RWPE1 (cell line): ENCODE data around the gene GRIN2C.

Experiments
- CTCF ChIA-PET: fragments of 350-600 bp; sonication (Branson Sonifier 250); formaldehyde crosslinking; extraction: SDS; loops from one replicate; lab custom pipeline; 2021; lab: Yijun Ruan, JAX
- POLR2A ChIA-PET: fragments of 400-600 bp; formaldehyde crosslinking; extraction: SDS; loops from one replicate; lab custom pipeline; 2020; ENCODE audit warnings: antibody characterized with exemption; ENCODE audit not compliant: low non-redundant PET; lab: Yijun Ruan, JAX
- DNase-seq: peaks from one replicate; pipeline ENCODE4 v3.0.0; 2012; ENCODE audit warnings: low spot score
- H3K27ac ChIP-seq: fragments of 450-650 bp; 2 replicates; pipeline ENCODE4 v1.5.1; 2017
- TF ChIP-seq, protein P1 (sequence below): fragments of 450-650 bp; conservative IDR thresholded peaks from 2 replicates; pipeline ENCODE4 v1.5.1; 2017; ENCODE audit warnings: low read depth, mild to moderate bottlenecking

The GRIN2C gene

GRCh38 chr17:74892013-74892841, 32.5 kb upstream of the GRIN2C start:
- CTCF ChIA-PET = interaction anchor here (0.6 kb wide), 1 partner anchor 110 kb away, joined by 4 read pairs; no protein-coding TSS in a partner anchor
- POLR2A ChIA-PET = no interaction called here

GRCh38 chr17:74890554-74890953, 30.9 kb upstream of the GRIN2C start:
- no peak overlapping the region for H3K27ac ChIP-seq
- CTCF ChIA-PET = interaction anchor here (1.6 kb wide), 1 partner anchor 67 kb away, joined by 5 read pairs; no protein-coding TSS in a partner anchor
- TF ChIP-seq, protein P1, sequence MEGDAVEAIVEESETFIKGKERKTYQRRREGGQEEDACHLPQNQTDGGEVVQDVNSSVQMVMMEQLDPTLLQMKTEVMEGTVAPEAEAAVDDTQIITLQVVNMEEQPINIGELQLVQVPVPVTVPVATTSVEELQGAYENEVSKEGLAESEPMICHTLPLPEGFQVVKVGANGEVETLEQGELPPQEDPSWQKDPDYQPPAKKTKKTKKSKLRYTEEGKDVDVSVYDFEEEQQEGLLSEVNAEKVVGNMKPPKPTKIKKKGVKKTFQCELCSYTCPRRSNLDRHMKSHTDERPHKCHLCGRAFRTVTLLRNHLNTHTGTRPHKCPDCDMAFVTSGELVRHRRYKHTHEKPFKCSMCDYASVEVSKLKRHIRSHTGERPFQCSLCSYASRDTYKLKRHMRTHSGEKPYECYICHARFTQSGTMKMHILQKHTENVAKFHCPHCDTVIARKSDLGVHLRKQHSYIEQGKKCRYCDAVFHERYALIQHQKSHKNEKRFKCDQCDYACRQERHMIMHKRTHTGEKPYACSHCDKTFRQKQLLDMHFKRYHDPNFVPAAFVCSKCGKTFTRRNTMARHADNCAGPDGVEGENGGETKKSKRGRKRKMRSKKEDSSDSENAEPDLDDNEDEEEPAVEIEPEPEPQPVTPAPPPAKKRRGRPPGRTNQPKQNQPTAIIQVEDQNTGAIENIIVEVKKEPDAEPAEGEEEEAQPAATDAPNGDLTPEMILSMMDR = no peak
- POLR2A ChIA-PET = no interaction called here
- DNase-seq = no peak

More at GRCh38 chr17:74892013-74892841, 32.5 kb upstream of the GRIN2C start:
- no peak overlapping the region for H3K27ac ChIP-seq
- TF ChIP-seq, protein P1 = no peak
- no peak for DNase-seq

GRCh38 chr17:74888469-74888868, 28.8 kb upstream of the GRIN2C start:
- POLR2A ChIA-PET = no interaction called here
- TF ChIP-seq, protein P1 = no peak
- CTCF ChIA-PET = interaction anchor here (0.7 kb wide), 2 partner anchors 28 to 96 kb away, joined by 3 read pairs; no protein-coding TSS in a partner anchor
- no peak for DNase-seq
- H3K27ac ChIP-seq = no peak overlapping the region

GRCh38 chr17:74883241-74883745, 23.6 kb upstream of the GRIN2C start:
- DNase-seq = no peak
- POLR2A ChIA-PET = no interaction called here
- CTCF ChIA-PET = no interaction called here
- H3K27ac ChIP-seq = no peak overlapping the region
- TF ChIP-seq, protein P1 = no peak

- CTCF ChIA-PET = no interaction called here
- TF ChIP-seq, protein P1 = no peak
- DNase-seq = no peak
- POLR2A ChIA-PET = no interaction called here
- no peak overlapping the region for H3K27ac ChIP-seq
Measured at GRCh38 chr17:74882517-74883240, 23.0 kb upstream of the GRIN2C start.

- TF ChIP-seq, protein P1 = no peak
- no peak overlapping the region for H3K27ac ChIP-seq
- CTCF ChIA-PET = no interaction called here
- POLR2A ChIA-PET = no interaction called here
- DNase-seq = no peak
Measured at GRCh38 chr17:74881073-74881472, 21.4 kb upstream of the GRIN2C start.
